ENCODE results near the gene SOX6. TPM values are rescaled to one million over a fixed set of nuclear protein-coding genes. Genes with fewer than 3 reads are reported as not detected.

SOX6 gene
- total RNA-seq, 2 experiments from 2014 or later: 0.20 TPM; not detected in 1

DNA sequence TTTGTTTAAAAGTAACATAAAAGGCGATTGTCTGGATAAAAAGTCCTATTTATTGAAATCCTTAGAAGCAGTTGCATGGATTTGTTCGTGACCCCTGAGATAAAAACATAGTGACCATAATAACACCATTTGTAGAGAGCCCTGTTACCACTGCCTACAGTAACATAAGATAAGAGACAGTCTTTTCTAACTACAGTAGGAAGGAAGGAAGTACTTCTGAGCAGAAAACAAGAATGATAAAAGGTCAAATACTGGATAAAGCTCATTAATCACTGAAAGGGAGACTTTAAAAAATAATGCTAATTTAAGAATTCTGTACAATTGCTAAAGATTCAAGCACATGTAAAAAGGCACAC lies 47.1 kb upstream of the SOX6 start:
- TF ChIP-seq, protein P1, sequence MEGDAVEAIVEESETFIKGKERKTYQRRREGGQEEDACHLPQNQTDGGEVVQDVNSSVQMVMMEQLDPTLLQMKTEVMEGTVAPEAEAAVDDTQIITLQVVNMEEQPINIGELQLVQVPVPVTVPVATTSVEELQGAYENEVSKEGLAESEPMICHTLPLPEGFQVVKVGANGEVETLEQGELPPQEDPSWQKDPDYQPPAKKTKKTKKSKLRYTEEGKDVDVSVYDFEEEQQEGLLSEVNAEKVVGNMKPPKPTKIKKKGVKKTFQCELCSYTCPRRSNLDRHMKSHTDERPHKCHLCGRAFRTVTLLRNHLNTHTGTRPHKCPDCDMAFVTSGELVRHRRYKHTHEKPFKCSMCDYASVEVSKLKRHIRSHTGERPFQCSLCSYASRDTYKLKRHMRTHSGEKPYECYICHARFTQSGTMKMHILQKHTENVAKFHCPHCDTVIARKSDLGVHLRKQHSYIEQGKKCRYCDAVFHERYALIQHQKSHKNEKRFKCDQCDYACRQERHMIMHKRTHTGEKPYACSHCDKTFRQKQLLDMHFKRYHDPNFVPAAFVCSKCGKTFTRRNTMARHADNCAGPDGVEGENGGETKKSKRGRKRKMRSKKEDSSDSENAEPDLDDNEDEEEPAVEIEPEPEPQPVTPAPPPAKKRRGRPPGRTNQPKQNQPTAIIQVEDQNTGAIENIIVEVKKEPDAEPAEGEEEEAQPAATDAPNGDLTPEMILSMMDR (IDR thresholded peaks at IDR 0.05): no peak
- no peak overlapping the region for H3K27ac Mint-ChIP-seq
- CTCF ChIA-PET: no interaction called here

DNA sequence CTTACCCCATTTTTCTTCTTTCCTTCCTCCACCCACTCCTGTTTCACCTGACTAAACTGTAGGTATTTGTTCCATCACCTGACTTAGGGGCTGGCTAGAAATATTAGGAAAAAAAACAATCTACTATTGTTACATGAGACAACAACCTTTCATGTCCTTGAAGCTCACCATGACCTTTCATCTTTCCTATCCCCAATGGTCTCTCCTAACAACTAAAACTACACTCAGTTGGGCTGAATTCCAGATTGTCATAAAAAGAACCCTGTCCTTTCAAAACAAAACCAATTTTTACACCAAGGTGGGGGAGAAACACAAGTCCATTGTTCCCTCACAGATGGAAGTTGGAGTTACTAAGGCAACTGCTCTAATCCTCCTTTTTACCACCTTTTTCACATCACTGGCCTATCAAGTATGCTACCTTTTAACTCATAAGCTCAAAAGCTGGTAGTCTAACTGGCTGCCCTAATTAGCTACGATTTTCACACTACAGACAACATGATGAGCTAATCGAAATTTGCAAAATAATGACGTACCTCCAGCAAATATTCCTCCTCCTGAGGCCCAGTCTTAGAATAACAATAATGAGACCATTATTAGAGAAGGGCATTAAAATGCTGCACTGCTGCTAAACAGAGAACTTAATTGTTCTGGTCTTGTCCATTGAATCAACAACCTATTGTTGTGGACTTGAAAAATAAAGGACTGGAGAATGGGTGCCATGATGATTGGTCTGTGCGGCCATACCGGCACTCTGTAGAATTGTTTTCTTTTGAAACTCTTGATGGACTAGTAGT lies 46.5 kb upstream of the SOX6 start:
- Mint-ChIP-seq H3K9me3 (peaks cover 3% of the 10 kb centered on the region), H3K4me1 (ENCODE audit: low read depth) (no peaks in the 10 kb centered on the region), H3K36me3 (ENCODE audit: low read depth) (no peaks in the 10 kb centered on the region), H3K27me3 (no peaks in the 10 kb centered on the region), H3K27ac (no peak overlapping the region), H3K4me3 (no peak overlapping the region)
- Histone ChIP-seq H3K4me3 (ENCODE audit: low read length) (no peak overlapping the region), H3K9me3 (ENCODE audit: control insufficient read depth in 1 of 2, insufficient read depth in 1 of 2, low read length in 2 of 2) (no peaks in the 10 kb centered on the region), H3K27ac (ENCODE audit: low read depth in 1 of 2, low read length in 2 of 2) (no peak overlapping the region), H3K4me1 (ENCODE audit: insufficient read depth, low read length) (no peaks in the 10 kb centered on the region), H3K27me3 (ENCODE audit: control insufficient read depth in 1 of 2, insufficient read depth in 2 of 2, low read length in 2 of 2) (no peaks in the 10 kb centered on the region), H3K36me3 (ENCODE audit: insufficient read depth, low read length) (no peaks in the 10 kb centered on the region)
- intact Hi-C loops (cut with DNase I, micrococcal nuclease): no loop called here
- POLR2A ChIA-PET: no interaction called here
- TF ChIP-seq, protein P1 (IDR thresholded peaks at IDR 0.05): no peak
- DNase-seq (no peak), ATAC-seq (ENCODE audit: poor library complexity) (no peak)
- CTCF ChIA-PET: no interaction called here

More for the DNA sequence above, 47.1 kb upstream of the SOX6 start:
- Histone ChIP-seq H3K4me3 (ENCODE audit: low read length) (no peak overlapping the region), H3K27me3 (ENCODE audit: control insufficient read depth in 1 of 2, insufficient read depth in 2 of 2, low read length in 2 of 2) (no peaks in the 10 kb centered on the region), H3K36me3 (ENCODE audit: insufficient read depth, low read length) (no peaks in the 10 kb centered on the region), H3K9me3 (ENCODE audit: control insufficient read depth in 1 of 2, insufficient read depth in 1 of 2, low read length in 2 of 2) (no peaks in the 10 kb centered on the region), H3K27ac (ENCODE audit: low read depth in 1 of 2, low read length in 2 of 2) (no peak overlapping the region), H3K4me1 (ENCODE audit: insufficient read depth, low read length) (no peaks in the 10 kb centered on the region)
- Mint-ChIP-seq H3K4me3 (no peak overlapping the region), H3K9me3 (peaks cover 3% of the 10 kb centered on the region), H3K36me3 (ENCODE audit: low read depth) (no peaks in the 10 kb centered on the region), H3K27me3 (no peaks in the 10 kb centered on the region), H3K4me1 (ENCODE audit: low read depth) (no peaks in the 10 kb centered on the region)
- ATAC-seq (ENCODE audit: poor library complexity): no peak
- POLR2A ChIA-PET: no interaction called here
- intact Hi-C loops (cut with DNase I, micrococcal nuclease): no loop called here
- no peak for DNase-seq

DNA sequence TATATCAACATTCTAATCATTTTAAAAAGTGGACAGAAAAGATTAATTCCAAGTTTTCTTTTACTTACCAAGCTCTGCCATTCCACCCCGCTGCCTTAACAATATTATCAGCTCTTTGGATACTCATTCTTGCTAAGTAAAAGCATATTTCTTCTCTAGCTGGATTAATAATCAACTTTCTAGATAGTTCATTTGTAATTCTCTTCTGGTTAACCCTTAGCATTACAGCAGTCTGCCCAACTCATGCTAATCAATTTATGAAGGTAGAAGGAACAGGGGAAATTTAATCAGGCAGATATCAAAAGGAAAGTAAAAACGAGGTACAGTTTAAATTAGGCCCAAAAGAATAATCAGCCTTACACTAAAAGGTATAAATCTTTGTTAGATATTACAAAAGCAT lies 41.0 kb upstream of the SOX6 start:
- no peaks in the 10 kb centered on the region for H3K27me3 Mint-ChIP-seq
- H3K4me3 ChIP-seq (ENCODE audit: low read length): no peak overlapping the region
- TF ChIP-seq, protein P1 (IDR thresholded peaks at IDR 0.05): no peak
- POLR2A ChIA-PET: no interaction called here
- H3K27me3 ChIP-seq (ENCODE audit: control insufficient read depth in 1 of 2, insufficient read depth in 2 of 2, low read length in 2 of 2): no peaks in the 10 kb centered on the region
- no peak overlapping the region for H3K27ac Mint-ChIP-seq
- H3K4me1 ChIP-seq (ENCODE audit: insufficient read depth, low read length): no peaks in the 10 kb centered on the region
- H3K4me3 Mint-ChIP-seq: no peak overlapping the region
- H3K4me1 Mint-ChIP-seq (ENCODE audit: low read depth): no peaks in the 10 kb centered on the region
- DNase-seq (no peak), ATAC-seq (ENCODE audit: poor library complexity) (no peak)
- H3K9me3 ChIP-seq (ENCODE audit: control insufficient read depth in 1 of 2, insufficient read depth in 1 of 2, low read length in 2 of 2): no peaks in the 10 kb centered on the region
- H3K27ac ChIP-seq (ENCODE audit: low read depth in 1 of 2, low read length in 2 of 2): no peak overlapping the region
- no peaks in the 10 kb centered on the region for H3K9me3 Mint-ChIP-seq
- no peaks in the 10 kb centered on the region for H3K36me3 ChIP-seq (ENCODE audit: insufficient read depth, low read length)
- CTCF ChIA-PET: no interaction called here
- no peaks in the 10 kb centered on the region for H3K36me3 Mint-ChIP-seq (ENCODE audit: low read depth)
- intact Hi-C loops (cut with DNase I, micrococcal nuclease): no loop called here
